CD4-positive, alpha-beta memory T cell (primary cell): ENCODE results near the gene TPPP. TPM values are rescaled to one million over a fixed set of nuclear protein-coding genes. Genes with fewer than 3 reads are reported as not detected.

Experiments
- CTCF ChIA-PET: fragments of 350-600 bp; sonication (Branson Sonifier 250); formaldehyde crosslinking; loops from one replicate; lab custom pipeline; 2021; ENCODE audit warnings: inconsistent platforms; ENCODE audit not compliant: partially characterized antibody; lab: Charles Lee
- POLR2A ChIA-PET: fragments of 350-600 bp; sonication (Branson Sonifier 250); formaldehyde crosslinking; loops from one replicate; lab custom pipeline; 2021; ENCODE audit not compliant: partially characterized antibody; lab: Charles Lee
- DNase-seq, 5 donors: peaks; one replicate each; pipeline versions ENCODE4 v3.0.0 to v3.0.0-alpha.2; 2020 to 2022; ENCODE audit warnings: mixed read lengths in 1 of 5
- H3K27ac ChIP-seq: one replicate; pipeline ENCODE4 v1.7.0; 2013; ENCODE audit warnings: low read depth, low read length
- H3K27me3 ChIP-seq: 2 replicates; pipeline ENCODE4 v1.7.0; 2013; ENCODE audit warnings: mild to moderate bottlenecking, low read length, moderate library complexity; ENCODE audit not compliant: insufficient read depth
- H3K36me3 ChIP-seq: 2 replicates; pipeline ENCODE4 v1.7.0; 2013; ENCODE audit warnings: mild to moderate bottlenecking, low read length, moderate library complexity; ENCODE audit not compliant: insufficient read depth
- H3K4me1 ChIP-seq: 2 replicates; pipeline ENCODE4 v1.7.0; 2013; ENCODE audit warnings: mild to moderate bottlenecking, low read length, moderate library complexity; ENCODE audit not compliant: insufficient read depth
- H3K4me3 ChIP-seq, 2 donors: one replicate each; pipeline ENCODE4 v1.7.0; 2013; ENCODE audit warnings: low read length in 2 of 2, mild to moderate bottlenecking in 1 of 2
- H3K9me3 ChIP-seq, 2 donors: one replicate each; pipeline ENCODE4 v1.7.0; 2013; ENCODE audit warnings: low read length in 2 of 2, control low read depth in 1 of 2; ENCODE audit not compliant: control insufficient read depth in 1 of 2
- H3K27ac Mint-ChIP-seq, 7 donors: one replicate each; pipeline ENCODE4 v1.8.0; 2020 to 2021; ENCODE audit warnings: mixed read lengths in 7 of 7, mild to moderate bottlenecking in 6 of 7, inconsistent platforms in 3 of 7, moderate library complexity in 3 of 7
- H3K27me3 Mint-ChIP-seq, 2 donors: one replicate each; pipeline ENCODE4 v1.8.0; 2020 to 2021; ENCODE audit warnings: mixed read lengths in 2 of 2
- H3K36me3 Mint-ChIP-seq, 2 donors: one replicate each; pipeline ENCODE4 v1.8.0; 2020 to 2021; ENCODE audit warnings: mixed read lengths in 2 of 2, inconsistent platforms in 1 of 2, mild to moderate bottlenecking in 1 of 2
- H3K4me1 Mint-ChIP-seq, 4 donors: one replicate each; pipeline ENCODE4 v1.8.0; 2020 to 2021; ENCODE audit warnings: mixed read lengths in 4 of 4, mild to moderate bottlenecking in 1 of 4
- H3K4me3 Mint-ChIP-seq, 8 donors: one replicate each; pipeline ENCODE4 v1.8.0; 2020 to 2021; ENCODE audit warnings: mixed read lengths in 8 of 8, mild to moderate bottlenecking in 7 of 8, moderate library complexity in 6 of 8, inconsistent platforms in 3 of 8
- H3K9me3 Mint-ChIP-seq, 8 donors: one replicate each; pipeline ENCODE4 v1.8.0; 2020 to 2021; ENCODE audit warnings: mixed read lengths in 8 of 8, mild to moderate bottlenecking in 5 of 8, inconsistent platforms in 3 of 8, moderate library complexity in 1 of 8
- intact Hi-C: fragments of 100-400 bp; cut with micrococcal nuclease; formaldehyde crosslinking; loops from one replicate; pipeline ENCODE4 v1.15.1; 2023
- polyA plus RNA-seq, 2 donors: library from polyadenylated mRNA; unstranded; fragments of 300-500 nt; fragmentation: Illumina TruSeq; gene quantifications; one replicate each; pipeline ENCODE4 v1.2.3, GENCODE V29; 2021
- total RNA-seq, 2 experiments: library from RNA; stranded (reverse); gene quantifications; one replicate each; pipeline ENCODE4 v1.2.3, GENCODE V29; 2021

Gene TPPP
- total and polyA plus RNA-seq, 4 experiments from 2014 or later: 0.36 to 3.3 (median 1.1) TPM

DNA sequence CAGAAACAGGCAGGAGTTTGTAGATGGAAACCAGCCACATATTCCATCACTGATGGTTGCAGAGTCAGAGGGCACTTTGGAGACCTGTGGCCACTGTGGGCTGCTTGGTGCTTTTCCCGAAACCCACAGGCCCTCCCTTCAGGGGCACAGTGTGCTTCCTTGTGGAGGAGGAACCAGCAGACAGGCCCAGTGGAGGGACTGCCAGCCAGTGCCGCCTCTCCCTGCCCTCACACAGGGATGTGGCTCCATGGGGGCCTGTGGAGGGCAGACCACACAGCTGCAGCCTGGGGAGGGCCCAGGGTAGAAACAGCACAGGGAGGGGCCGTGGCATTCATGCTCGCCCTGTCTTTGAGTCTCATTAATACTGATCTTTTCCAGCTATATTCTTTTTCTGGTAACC is 45.8 kb downstream of the TPPP start:
- intact Hi-C loops: no loop called here
- POLR2A ChIA-PET: no interaction called here
- no peak for DNase-seq

DNA sequence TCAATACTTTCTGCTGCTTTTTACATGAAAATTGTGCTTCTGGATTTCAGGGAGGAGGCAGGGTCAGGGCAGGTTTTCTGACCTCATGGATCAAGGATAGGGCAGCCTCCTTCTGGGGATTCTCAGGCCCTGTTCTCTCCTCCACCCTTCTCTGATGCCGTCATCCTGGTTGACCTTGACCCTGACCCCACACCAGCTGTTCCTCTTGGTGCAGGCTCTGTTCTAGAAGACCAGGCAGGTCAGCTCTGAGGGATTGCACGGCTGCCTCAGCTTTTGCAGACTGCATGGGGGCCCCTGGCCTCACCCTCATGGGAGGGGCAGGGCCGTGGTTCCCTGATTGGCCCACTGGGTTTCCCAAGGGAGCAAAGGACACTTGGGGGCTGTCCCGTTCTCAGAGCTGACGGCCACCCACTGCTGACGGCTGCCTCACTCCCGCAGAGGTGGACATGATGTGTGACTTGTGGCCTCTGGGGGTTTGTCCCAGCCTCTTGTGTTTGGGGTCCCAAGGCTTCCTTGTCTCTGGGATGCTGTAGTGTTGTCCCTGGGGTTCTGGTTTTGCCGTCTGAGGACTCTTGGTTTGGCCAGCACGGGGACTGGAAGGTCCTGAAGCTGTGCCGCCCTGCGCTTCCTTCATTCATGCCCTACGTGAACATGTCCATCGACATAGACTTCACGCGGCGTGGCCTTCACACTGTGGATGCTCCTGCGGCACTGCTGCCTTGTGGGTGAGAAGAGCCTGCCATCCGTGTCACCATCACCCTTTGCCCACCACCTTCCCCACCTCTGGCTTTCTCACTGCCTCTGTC is 46.6 kb downstream of the TPPP start:
- no peak for DNase-seq
- peaks cover 0 to 1% (median 0%) of the 10 kb centered on the region in 4 donors for H3K4me1 Mint-ChIP-seq
- Histone ChIP-seq H3K27me3 (no peaks in the 10 kb centered on the region), H3K4me1 (no peaks in the 10 kb centered on the region), H3K27ac (no peak overlapping the region), H3K4me3 (no peak overlapping the region), H3K36me3 (peaks cover 24% of the 10 kb centered on the region), H3K9me3 (no peaks in the 10 kb centered on the region)
- ChIA-PET POLR2A (no interaction called here), CTCF (no interaction called here)
- no peak overlapping the region for H3K27ac Mint-ChIP-seq
- H3K9me3 Mint-ChIP-seq: no peaks in the 10 kb centered on the region
- intact Hi-C loops: no loop called here
- no peaks in the 10 kb centered on the region for H3K27me3 Mint-ChIP-seq
- H3K36me3 Mint-ChIP-seq: peaks cover 13 to 15% of the 10 kb centered on the region in 2 donors
- no peak overlapping the region for H3K4me3 Mint-ChIP-seq

More for the DNA sequence above, 45.8 kb downstream of the TPPP start:
- CTCF ChIA-PET: no interaction called here
- Mint-ChIP-seq H3K9me3 (no peaks in the 10 kb centered on the region), H3K27ac (no peak overlapping the region), H3K36me3 (peaks cover 13 to 16% of the 10 kb centered on the region in 2 donors), H3K4me1 (peaks cover 0 to 1% (median 0%) of the 10 kb centered on the region in 4 donors), H3K27me3 (no peaks in the 10 kb centered on the region), H3K4me3 (no peak overlapping the region)
- no peaks in the 10 kb centered on the region for H3K9me3 ChIP-seq
- no peaks in the 10 kb centered on the region for H3K4me1 ChIP-seq
- H3K27ac ChIP-seq: no peak overlapping the region
- no peaks in the 10 kb centered on the region for H3K27me3 ChIP-seq
- no peak overlapping the region for H3K4me3 ChIP-seq
- H3K36me3 ChIP-seq: peaks cover 24% of the 10 kb centered on the region

DNA sequence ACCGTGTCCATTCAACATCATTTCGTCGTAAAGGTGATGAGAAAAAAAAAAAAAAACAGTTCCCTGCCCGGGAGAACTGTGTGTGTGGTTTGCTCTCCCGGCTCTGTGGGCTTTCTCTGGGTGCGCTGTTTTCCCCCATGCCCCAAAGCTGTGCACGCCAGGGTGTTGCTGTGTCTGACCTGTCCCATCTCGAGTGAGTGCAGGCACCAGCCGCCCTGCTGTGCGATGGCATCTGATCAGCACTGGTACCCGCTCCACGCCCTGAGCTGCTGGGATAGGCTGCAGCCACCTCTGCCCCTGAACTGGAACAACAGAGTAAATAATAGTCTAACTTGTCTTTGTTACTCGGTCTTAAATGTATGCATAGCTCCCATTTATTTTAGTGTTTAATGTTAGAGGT is 47.7 kb downstream of the TPPP start:
- H3K36me3 ChIP-seq: peaks cover 28% of the 10 kb centered on the region
- H3K4me1 Mint-ChIP-seq: peaks cover 0 to 1% (median 0%) of the 10 kb centered on the region in 4 donors
- POLR2A ChIA-PET: no interaction called here
- H3K9me3 Mint-ChIP-seq: no peaks in the 10 kb centered on the region
- peaks cover 17 to 26% of the 10 kb centered on the region in 2 donors for H3K36me3 Mint-ChIP-seq
- H3K27ac Mint-ChIP-seq: no peak overlapping the region
- CTCF ChIA-PET: no interaction called here
- no peaks in the 10 kb centered on the region for H3K9me3 ChIP-seq
- H3K4me3 ChIP-seq: no peak overlapping the region
- no peaks in the 10 kb centered on the region for H3K27me3 Mint-ChIP-seq
- no peaks in the 10 kb centered on the region for H3K27me3 ChIP-seq
- no peak overlapping the region for H3K4me3 Mint-ChIP-seq
- intact Hi-C loops: no loop called here
- no peak for DNase-seq
- H3K27ac ChIP-seq: no peak overlapping the region
- H3K4me1 ChIP-seq: no peaks in the 10 kb centered on the region

DNA sequence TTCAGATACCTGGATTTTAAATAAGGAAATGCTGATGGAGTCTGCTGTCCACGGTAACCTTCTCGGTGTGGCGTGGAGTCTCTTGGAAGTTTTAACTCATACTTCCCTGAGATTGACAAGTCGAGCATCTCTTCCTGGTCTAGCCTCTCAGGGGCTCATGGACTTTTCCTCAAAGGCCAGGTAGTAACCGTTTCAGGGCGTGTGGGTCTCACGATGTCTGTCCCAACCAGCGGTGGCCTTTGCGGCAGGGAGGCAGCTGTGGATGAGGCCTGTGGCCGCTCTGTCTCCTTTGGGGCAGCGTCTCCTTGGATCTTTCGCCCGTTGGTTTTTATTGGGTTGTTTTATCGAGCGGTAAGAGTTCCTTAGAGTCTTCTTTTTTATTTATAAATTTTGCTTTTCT is 48.2 kb downstream of the TPPP start:
- Histone ChIP-seq H3K36me3 (peaks cover 32% of the 10 kb centered on the region), H3K9me3 (no peaks in the 10 kb centered on the region), H3K27me3 (no peaks in the 10 kb centered on the region), H3K4me1 (no peaks in the 10 kb centered on the region), H3K4me3 (no peak overlapping the region), H3K27ac (no peak overlapping the region)
- no peak overlapping the region for H3K4me3 Mint-ChIP-seq
- no peaks in the 10 kb centered on the region for H3K9me3 Mint-ChIP-seq
- intact Hi-C loops: no loop called here
- peaks cover 21 to 30% of the 10 kb centered on the region in 2 donors for H3K36me3 Mint-ChIP-seq
- H3K27ac Mint-ChIP-seq: no peak overlapping the region
- no peak for DNase-seq
- peaks cover 0 to 1% (median 0%) of the 10 kb centered on the region in 4 donors for H3K4me1 Mint-ChIP-seq
- POLR2A ChIA-PET: no interaction called here
- CTCF ChIA-PET: no interaction called here
- H3K27me3 Mint-ChIP-seq: no peaks in the 10 kb centered on the region

DNA sequence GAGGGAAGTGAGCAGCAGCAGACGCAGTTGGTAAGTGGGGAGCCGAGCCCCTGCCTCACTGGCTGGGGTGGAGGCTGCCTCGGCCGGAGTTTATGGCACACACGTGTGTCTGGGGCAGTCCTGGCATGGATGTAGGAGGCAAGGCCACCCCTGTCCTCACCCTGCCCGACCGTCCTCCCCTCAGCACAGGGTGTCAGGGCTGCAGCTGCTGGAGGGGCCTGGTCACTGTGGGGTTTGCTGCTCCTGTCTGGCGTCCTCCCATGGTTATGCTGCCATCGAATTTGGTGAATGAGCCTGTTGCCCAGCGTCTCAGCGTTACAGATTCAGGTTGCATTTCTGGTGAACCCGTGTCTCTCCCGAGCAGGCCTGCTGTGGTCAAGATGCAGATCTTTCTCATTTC is 48.6 kb downstream of the TPPP start:
- H3K9me3 ChIP-seq: no peaks in the 10 kb centered on the region
- DNase-seq: no peak
- Mint-ChIP-seq H3K9me3 (no peaks in the 10 kb centered on the region), H3K4me1 (peaks cover 0 to 1% (median 0%) of the 10 kb centered on the region in 4 donors), H3K4me3 (no peak overlapping the region), H3K27me3 (no peaks in the 10 kb centered on the region), H3K36me3 (peaks cover 21 to 30% of the 10 kb centered on the region in 2 donors), H3K27ac (no peak overlapping the region)
- intact Hi-C loops: no loop called here
- POLR2A ChIA-PET: no interaction called here
- H3K4me1 ChIP-seq: no peaks in the 10 kb centered on the region
- CTCF ChIA-PET: no interaction called here
- H3K27ac ChIP-seq: no peak overlapping the region
- H3K36me3 ChIP-seq: peaks cover 33% of the 10 kb centered on the region
- no peaks in the 10 kb centered on the region for H3K27me3 ChIP-seq
- no peak overlapping the region for H3K4me3 ChIP-seq

DNA sequence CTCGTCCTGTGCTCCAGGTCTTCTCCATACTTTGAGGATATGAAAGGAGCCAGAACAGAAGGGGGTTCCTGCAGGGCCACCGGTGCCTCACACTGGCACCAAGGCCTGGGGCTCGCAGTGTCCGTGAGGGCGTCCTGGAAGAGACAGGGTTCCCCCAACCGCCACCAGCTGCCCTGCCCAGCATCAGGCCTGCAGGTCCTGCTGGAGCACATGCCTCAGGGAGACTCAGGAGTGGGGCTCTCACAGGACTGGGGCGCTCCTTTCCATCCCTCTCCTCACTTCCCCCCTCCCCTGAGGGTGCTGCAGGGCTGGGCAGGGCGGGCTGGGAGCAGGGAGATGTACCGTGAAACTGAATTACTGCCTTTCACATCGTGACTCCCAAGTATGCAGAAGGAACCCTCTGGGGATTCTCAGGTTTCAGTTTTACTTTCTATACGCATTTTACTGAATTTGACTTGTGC is 49.3 kb downstream of the TPPP start:
- Histone ChIP-seq H3K9me3 (no peaks in the 10 kb centered on the region), H3K4me3 (no peak overlapping the region), H3K36me3 (peaks cover 33% of the 10 kb centered on the region), H3K27ac (no peak overlapping the region), H3K4me1 (no peaks in the 10 kb centered on the region), H3K27me3 (no peaks in the 10 kb centered on the region)
- POLR2A ChIA-PET: no interaction called here
- H3K4me1 Mint-ChIP-seq: peaks cover 0 to 1% (median 0%) of the 10 kb centered on the region in 4 donors
- CTCF ChIA-PET: no interaction called here
- no peak overlapping the region for H3K4me3 Mint-ChIP-seq
- no peaks in the 10 kb centered on the region for H3K27me3 Mint-ChIP-seq
- no peak for DNase-seq
- peaks cover 21 to 35% of the 10 kb centered on the region in 2 donors for H3K36me3 Mint-ChIP-seq
- no peak overlapping the region for H3K27ac Mint-ChIP-seq
- intact Hi-C loops: no loop called here
- no peaks in the 10 kb centered on the region for H3K9me3 Mint-ChIP-seq

DNA sequence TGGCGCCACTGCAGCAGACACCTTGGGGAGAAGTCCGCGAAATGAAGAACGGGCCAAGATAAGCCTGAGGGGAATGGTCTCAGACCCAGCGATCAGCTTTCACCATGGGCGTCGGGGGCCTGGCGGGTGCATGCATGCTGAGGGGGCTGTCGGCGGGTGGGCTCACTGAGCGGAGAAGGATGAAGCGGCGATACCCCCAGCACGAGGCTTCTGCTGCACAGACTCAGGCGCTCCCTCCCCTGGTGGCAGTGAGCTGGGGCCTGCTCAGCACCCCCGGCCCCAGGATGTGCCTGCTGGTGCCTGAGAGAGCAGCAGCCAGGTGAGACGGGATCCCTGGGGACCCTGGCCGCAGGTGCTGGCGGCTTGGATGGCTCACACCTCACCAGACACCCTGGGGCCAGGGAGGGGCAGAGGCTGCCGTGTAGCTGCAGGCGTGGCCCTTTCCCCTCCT is 49.8 kb downstream of the TPPP start:
- Mint-ChIP-seq H3K27me3 (no peaks in the 10 kb centered on the region), H3K9me3 (no peaks in the 10 kb centered on the region), H3K4me3 (no peak overlapping the region), H3K4me1 (peaks cover 0 to 1% (median 0%) of the 10 kb centered on the region in 4 donors), H3K36me3 (peaks cover 21 to 35% of the 10 kb centered on the region in 2 donors), H3K27ac (no peak overlapping the region)
- no peak overlapping the region for H3K27ac ChIP-seq
- H3K27me3 ChIP-seq: no peaks in the 10 kb centered on the region
- intact Hi-C loops: no loop called here
- H3K4me1 ChIP-seq: no peaks in the 10 kb centered on the region
- H3K4me3 ChIP-seq: no peak overlapping the region
- ChIA-PET POLR2A (no interaction called here), CTCF (no interaction called here)
- DNase-seq: no peak
- peaks cover 33% of the 10 kb centered on the region for H3K36me3 ChIP-seq
- H3K9me3 ChIP-seq: no peaks in the 10 kb centered on the region
